Right atrium auricular region (tissue), 2 donors: ENCODE results near the gene TK2. TPM values are rescaled to one million over a fixed set of nuclear protein-coding genes. Genes with fewer than 3 reads are reported as not detected.

Experiments
- DNase-seq: peaks from one replicate; pipeline ENCODE4 v3.0.0-alpha.2; 2019; ENCODE audit warnings: low spot score
- H3K27ac ChIP-seq, 2 donors: fragments of 200-600 bp; sonication (generic); 1 replicate in 1 of 2; 2 replicates in 1 of 2; pipeline ENCODE4 v1.5.1; 2016 to 2019
- H3K27me3 ChIP-seq, 2 donors: fragments of 200-600 bp; sonication (generic); one replicate each; pipeline versions ENCODE4 v1.5.1 to v1.6.0; 2017 to 2019
- H3K36me3 ChIP-seq: fragments of 200-600 bp; sonication (generic); one replicate; pipeline ENCODE4 v1.5.1; 2016
- H3K4me1 ChIP-seq, 2 donors: fragments of 200-600 bp; sonication (generic); one replicate each; pipeline versions ENCODE4 v1.5.1 to v1.6.0; 2017 to 2019
- H3K4me3 ChIP-seq, 2 donors: fragments of 200-600 bp; sonication (generic); 1 replicate in 1 of 2; 2 replicates in 1 of 2; pipeline ENCODE4 v1.5.1; 2017 to 2019; ENCODE audit warnings: mild to moderate bottlenecking in 1 of 2, moderate library complexity in 1 of 2
- H3K9me3 ChIP-seq, 2 donors: fragments of 200-600 bp; sonication (generic); one replicate each; pipeline ENCODE4 v1.5.1; 2019
- CTCF ChIP-seq, 2 donors: fragments of 200-600 bp; sonication (generic); IDR thresholded peaks; one replicate each; pipeline ENCODE4 v1.5.1; 2019; ENCODE audit warnings: antibody characterized with exemption in 2 of 2
- total RNA-seq, 2 donors: library from RNA; depleted of rRNA; stranded (reverse); fragments of >200 nt; gene quantifications; one replicate each; pipeline ENCODE4 v1.1.0, GENCODE V29; 2016

TK2 gene
- total RNA-seq, 2 donors from 2014 or later, result 20.7 to 24.5 TPM

DNA sequence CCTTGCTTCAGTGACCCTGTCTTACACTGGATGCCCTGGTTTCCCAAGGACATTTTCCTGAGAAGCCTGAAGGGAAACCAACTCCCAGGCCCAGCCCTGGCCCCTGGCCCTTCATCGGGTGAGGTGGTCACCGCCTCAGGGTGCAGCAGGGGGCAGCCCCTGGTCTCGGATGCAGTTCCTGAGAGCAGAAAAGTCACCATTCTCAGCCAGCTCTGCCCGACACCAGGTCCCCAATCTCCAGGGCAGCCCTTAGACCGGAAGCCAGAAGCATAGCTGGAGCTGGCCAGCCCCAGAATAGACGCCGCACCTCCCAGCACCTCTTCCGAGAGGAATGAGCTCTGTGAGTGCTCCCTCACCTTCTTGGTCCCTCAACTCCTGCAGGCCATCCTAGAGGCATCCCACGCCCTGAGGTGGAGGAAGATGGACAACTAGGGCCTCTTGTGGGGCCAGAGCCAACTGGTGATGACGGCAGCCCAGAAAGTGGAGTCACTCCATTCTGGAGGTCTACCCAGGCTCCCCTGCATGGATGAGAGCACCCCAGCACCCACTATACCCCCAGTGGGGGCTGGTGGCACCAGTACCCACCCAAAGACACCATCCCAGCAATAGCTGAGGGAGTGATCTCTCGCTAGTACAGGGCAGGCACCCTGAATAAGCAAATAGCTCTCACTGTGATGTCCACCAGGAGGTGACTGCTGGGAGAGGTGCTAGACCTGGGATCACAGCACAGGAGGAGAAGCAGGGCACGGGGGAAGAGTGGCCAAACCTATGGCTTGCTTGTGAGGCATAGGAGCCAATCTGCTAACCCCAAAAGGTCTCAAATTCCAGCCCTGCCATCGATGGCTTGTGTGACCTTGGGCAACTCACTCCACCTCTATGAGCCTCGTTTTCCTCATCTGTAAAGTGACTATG is 56.2 kb downstream of the TK2 start:
- Histone ChIP-seq H3K27ac (no peak overlapping the region), H3K36me3 (no peaks in the 10 kb centered on the region), H3K4me1 (no peaks in the 10 kb centered on the region), H3K9me3 (no peaks in the 10 kb centered on the region), H3K27me3 (no peaks in the 10 kb centered on the region), H3K4me3 (no peak overlapping the region)
- no peak for TF ChIP-seq CTCF (IDR thresholded peaks at IDR 0.05)
- no peak for DNase-seq

DNA sequence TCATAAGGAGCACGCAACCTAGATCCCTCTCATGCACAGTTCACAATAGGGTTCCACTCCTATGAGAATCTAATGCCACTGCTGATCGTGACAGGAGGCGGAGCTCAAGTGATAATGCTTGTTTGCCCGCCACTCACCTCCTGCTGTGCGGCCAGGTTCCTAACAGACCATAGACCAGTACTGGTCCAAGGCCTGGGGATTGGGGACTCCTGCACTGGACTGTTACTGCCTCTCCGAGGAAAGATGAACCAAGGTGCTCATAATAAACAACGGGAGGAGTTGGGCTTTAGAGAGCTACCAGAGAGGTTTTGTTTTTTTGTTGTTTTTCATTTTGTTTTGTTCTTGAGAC is 58.2 kb downstream of the TK2 start:
- no peaks in the 10 kb centered on the region for H3K9me3 ChIP-seq
- H3K36me3 ChIP-seq, result no peaks in the 10 kb centered on the region
- TF ChIP-seq CTCF (IDR thresholded peaks at IDR 0.05), result no peak
- no peak overlapping the region for H3K4me3 ChIP-seq
- H3K4me1 ChIP-seq, result peaks cover 0 to 14% of the 10 kb centered on the region in 2 donors
- no peaks in the 10 kb centered on the region for H3K27me3 ChIP-seq
- no peak overlapping the region for H3K27ac ChIP-seq
- DNase-seq, result no peak

GRCh38 chr16:66490774-66491715 is 58.9 kb downstream of the TK2 start:
- no peak overlapping the region for H3K4me3 ChIP-seq
- H3K27me3 ChIP-seq, result no peaks in the 10 kb centered on the region
- no peak for TF ChIP-seq CTCF (IDR thresholded peaks at IDR 0.05)
- H3K4me1 ChIP-seq, result peaks cover 0 to 20% of the 10 kb centered on the region in 2 donors
- no peaks in the 10 kb centered on the region for H3K36me3 ChIP-seq
- no peak overlapping the region for H3K27ac ChIP-seq
- H3K9me3 ChIP-seq, result no peaks in the 10 kb centered on the region
- DNase-seq, result no peak

- TF ChIP-seq CTCF (IDR thresholded peaks at IDR 0.05), result no peak
- no peak overlapping the region for H3K27ac ChIP-seq
- H3K4me3 ChIP-seq, result no peak overlapping the region
- H3K4me1 ChIP-seq, result peaks cover 0 to 20% of the 10 kb centered on the region in 2 donors
- no peaks in the 10 kb centered on the region for H3K36me3 ChIP-seq
- H3K9me3 ChIP-seq, result no peaks in the 10 kb centered on the region
- no peaks in the 10 kb centered on the region for H3K27me3 ChIP-seq
- DNase-seq, result no peak
Measured at GRCh38 chr16:66489818-66490217, 60.1 kb downstream of the TK2 start.

DNA sequence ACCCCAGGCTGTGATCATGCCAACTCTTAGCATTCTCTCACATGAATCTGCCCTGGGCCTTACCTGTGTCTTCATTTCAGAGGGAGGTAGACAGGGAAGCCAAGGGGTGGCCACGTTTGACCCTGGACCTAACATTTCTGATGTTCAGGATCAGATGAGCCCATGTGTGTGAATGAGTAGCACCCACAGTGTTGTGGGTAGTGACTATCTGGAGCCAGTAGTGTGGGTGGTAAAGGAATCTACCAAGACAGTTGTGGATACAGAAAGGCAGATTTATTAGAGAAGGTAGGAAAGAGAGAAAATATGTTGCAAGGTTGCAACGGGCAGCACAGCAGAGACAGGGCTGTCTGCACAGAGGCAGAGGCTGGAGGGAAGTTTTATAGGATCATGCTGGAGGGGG is 60.5 kb downstream of the TK2 start:
- DNase-seq, result no peak
- no peak overlapping the region for H3K27ac ChIP-seq
- H3K4me1 ChIP-seq, result peaks cover 0 to 20% of the 10 kb centered on the region in 2 donors
- no peak for TF ChIP-seq CTCF (IDR thresholded peaks at IDR 0.05)
- H3K4me3 ChIP-seq, result no peak overlapping the region
- no peaks in the 10 kb centered on the region for H3K27me3 ChIP-seq
- no peaks in the 10 kb centered on the region for H3K9me3 ChIP-seq
- no peaks in the 10 kb centered on the region for H3K36me3 ChIP-seq
